Cardiac fibroblast (primary cell): ENCODE results near the gene PHLDB1.

ENCODE experiments used
- DNase-seq, 2 donors: peaks; one replicate each; pipeline versions ENCODE4 v3.0.0 to v3.0.0-alpha.2; 2010; ENCODE audit warnings: low read depth in 2 of 2
- H3K4me3 ChIP-seq, 2 donors: replicated peaks in 1 of 2; 1 replicate in 1 of 2; 2 replicates in 1 of 2; pipeline ENCODE4 v1.5.1; 2011; ENCODE audit warnings: low read depth in 2 of 2, low read length in 2 of 2, mild to moderate bottlenecking in 2 of 2, moderate library complexity in 1 of 2
- CTCF ChIP-seq: IDR thresholded peaks from one replicate; pipeline ENCODE4 v1.5.1; 2011; ENCODE audit warnings: low read depth, mild to moderate bottlenecking, low read length, inconsistent platforms

The PHLDB1 gene

GRCh38 chr11:118663381-118663780 is 56.0 kb downstream of the PHLDB1 start:
- no peak for TF ChIP-seq CTCF
- no peak overlapping the region for H3K4me3 ChIP-seq
- DNase-seq: no peak

GRCh38 chr11:118663902-118664301 is 56.5 kb downstream of the PHLDB1 start:
- DNase-seq: no peak
- H3K4me3 ChIP-seq: no peak overlapping the region
- no peak for TF ChIP-seq CTCF

DNA sequence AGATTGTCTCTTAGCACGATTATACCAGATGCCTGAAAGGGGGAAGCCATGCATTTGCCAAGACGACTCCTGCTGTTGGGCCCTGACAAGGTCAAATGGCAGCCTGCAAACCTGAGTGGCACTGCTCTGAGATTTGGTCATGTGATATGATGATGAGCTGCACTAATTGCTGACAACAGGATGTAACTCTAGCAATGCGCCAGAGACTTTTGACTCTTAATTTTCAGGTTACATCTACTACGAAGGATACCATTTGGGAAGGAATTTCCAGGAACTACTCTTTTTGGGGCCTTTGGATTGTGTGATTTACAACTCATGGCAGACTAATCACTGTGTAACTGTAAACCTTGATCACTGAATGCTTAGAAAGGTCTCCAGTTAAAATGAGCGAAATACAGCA is 59.0 kb downstream of the PHLDB1 start:
- no peak for TF ChIP-seq CTCF
- no peak for DNase-seq
- no peak overlapping the region for H3K4me3 ChIP-seq

DNA sequence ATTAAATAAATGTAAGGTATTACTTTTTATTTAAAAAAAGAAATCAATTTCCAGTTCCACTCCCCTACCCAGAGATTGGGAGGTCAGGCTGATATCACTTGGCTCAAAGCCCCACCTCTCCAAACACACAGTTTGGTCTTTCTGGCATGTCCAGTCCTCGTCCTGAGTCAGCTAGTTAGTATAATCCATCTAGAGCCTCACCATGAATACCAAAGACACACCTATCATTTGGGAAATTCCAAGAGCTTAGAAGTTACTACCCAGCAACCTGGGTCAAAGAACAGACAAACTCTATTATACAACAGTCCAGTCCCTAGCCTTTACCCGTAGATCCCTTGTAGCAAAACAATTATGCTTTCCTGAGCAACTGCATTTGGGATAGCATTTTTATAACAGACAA is 62.6 kb downstream of the PHLDB1 start:
- DNase-seq: no peak
- no peak for TF ChIP-seq CTCF
- no peak overlapping the region for H3K4me3 ChIP-seq

- no peak overlapping the region for H3K4me3 ChIP-seq
- TF ChIP-seq CTCF: no peak
- no peak for DNase-seq
These were observed 63.8 kb downstream of the PHLDB1 start for GRCh38 chr11:118671254-118671653.

- H3K4me3 ChIP-seq: no peak overlapping the region
- no peak for TF ChIP-seq CTCF
- DNase-seq: no peak
These were observed 65.4 kb downstream of the PHLDB1 start for GRCh38 chr11:118672846-118673245.

DNA sequence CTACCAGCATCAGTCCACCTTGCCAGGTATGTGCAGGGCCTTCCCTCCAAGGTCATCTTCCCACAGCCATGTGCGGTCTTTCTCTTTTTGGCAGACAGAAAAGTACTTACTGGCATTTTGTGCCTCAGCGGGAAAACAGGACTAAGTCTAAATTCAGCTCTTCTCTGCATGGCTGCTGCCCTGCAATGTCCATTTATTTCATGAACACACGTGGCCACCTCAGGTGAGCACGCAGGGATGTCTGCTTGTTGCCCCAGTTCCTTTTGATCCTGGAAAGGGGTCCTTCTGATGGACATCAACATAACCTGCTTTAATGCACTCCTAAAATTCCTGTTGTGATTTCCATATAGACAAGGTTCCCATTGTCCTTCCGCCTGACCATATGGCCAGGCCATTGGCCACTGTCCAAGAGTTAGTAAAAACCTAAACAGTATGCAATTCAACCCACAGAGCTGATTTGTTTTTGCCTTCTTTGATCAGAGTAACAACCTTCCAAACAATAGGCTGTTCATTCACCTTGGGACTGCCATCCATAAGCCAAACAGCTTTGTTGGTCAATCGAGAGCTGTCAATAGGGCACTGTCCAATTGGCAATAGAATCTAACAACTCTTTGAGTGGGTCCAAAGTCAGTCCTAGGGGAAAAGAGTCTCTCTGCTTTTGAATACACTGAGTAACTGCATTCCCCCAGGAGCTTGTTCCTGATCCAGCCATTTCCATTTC is 66.1 kb downstream of the PHLDB1 start:
- TF ChIP-seq CTCF: no peak
- DNase-seq: no peak

More for the DNA sequence above, 66.1 kb downstream of the PHLDB1 start:
- no peak overlapping the region for H3K4me3 ChIP-seq
